HL-60 (cell line): Measurements from ENCODE around the gene TBX19.

ENCODE experiments used
- DNase-seq, 2 experiments: peaks; one replicate each; pipeline ENCODE4 v3.0.0-alpha.2; 2010 to 2020; ENCODE audit warnings: low read depth in 1 of 2, low spot score in 1 of 2
- H3K27ac ChIP-seq: fragments of 250-450 bp; sonication (Bioruptor Pico); replicated peaks from 2 replicates; pipeline ENCODE4 v1.5.1; 2020; ENCODE audit warnings: mild to moderate bottlenecking, moderate library complexity
- H3K27me3 ChIP-seq: fragments of 250-450 bp; sonication (Bioruptor Pico); 2 replicates; pipeline ENCODE4 v1.5.1; 2021; ENCODE audit warnings: mild to moderate bottlenecking, moderate library complexity; ENCODE audit not compliant: insufficient read depth, poor library complexity, severe bottlenecking
- H3K4me3 ChIP-seq: replicated peaks from 2 replicates; pipeline ENCODE4 v1.5.1; 2011; ENCODE audit warnings: mild to moderate bottlenecking, control low read depth, low read length; ENCODE audit not compliant: insufficient read depth
- GABPA ChIP-seq: IDR thresholded peaks from 2 replicates; pipeline ENCODE4 v1.6.1; 2012; ENCODE audit warnings: low read depth
- POLR2AphosphoS5 ChIP-seq: IDR thresholded peaks from 2 replicates; pipeline ENCODE4 v1.6.1; 2012; ENCODE audit warnings: low read depth
- SPI1 ChIP-seq: IDR thresholded peaks from 2 replicates; pipeline ENCODE4 v1.6.1; 2012; ENCODE audit warnings: low read depth, mild to moderate bottlenecking, borderline replicate concordance
- TF ChIP-seq, protein P1 (sequence below): IDR thresholded peaks from 2 replicates; pipeline ENCODE4 v1.6.1; 2012; ENCODE audit warnings: low read depth; ENCODE audit not compliant: insufficient replicate concordance
- TF ChIP-seq, protein P2 (sequence below): IDR thresholded peaks from one replicate; pipeline ENCODE4 v1.5.1; 2011; ENCODE audit warnings: low read length, control low read depth, inconsistent platforms; ENCODE audit not compliant: insufficient read depth

Gene TBX19

DNA sequence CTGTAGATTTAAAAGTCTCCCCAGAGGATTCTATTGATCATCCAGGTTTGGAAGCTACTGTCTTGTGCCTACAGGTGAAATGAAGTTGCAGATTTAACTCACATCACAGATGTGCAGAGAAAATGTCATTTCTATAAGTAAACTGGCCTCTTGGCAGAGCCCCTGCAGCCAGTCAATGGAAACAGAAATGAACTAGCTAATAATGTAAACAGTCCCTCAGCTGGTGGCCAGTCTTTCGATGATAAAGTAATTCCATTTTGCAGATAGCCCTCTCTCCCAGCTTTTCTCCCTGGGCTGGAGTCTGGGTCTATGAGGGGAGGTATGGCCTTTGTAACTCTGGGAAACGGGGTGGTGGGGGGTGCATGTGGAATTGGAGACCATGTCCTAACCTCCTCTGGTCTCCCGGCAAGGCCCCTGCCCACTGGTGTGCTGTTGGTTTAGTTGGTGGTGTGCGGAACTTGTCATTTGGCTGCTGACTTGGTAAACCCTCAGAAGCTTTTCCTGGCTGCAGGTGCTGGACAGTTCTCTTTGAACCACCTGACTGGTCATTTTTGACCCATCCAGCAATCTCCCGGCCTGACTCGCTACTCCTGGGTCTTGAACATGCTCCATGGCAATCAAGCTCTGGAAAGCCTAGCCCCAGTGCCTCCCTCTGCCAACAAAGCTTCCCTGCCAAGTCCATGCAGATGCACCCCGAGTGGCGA, 14.9 kb downstream of the TBX19 start:
- Histone ChIP-seq H3K27ac (no peak overlapping the region), H3K27me3 (no peaks in the 10 kb centered on the region), H3K4me3 (no peak overlapping the region)
- DNase-seq: no peak
- TF ChIP-seq POLR2AphosphoS5 (no peak), SPI1 (no peak), GABPA (no peak)
- TF ChIP-seq, protein P1, sequence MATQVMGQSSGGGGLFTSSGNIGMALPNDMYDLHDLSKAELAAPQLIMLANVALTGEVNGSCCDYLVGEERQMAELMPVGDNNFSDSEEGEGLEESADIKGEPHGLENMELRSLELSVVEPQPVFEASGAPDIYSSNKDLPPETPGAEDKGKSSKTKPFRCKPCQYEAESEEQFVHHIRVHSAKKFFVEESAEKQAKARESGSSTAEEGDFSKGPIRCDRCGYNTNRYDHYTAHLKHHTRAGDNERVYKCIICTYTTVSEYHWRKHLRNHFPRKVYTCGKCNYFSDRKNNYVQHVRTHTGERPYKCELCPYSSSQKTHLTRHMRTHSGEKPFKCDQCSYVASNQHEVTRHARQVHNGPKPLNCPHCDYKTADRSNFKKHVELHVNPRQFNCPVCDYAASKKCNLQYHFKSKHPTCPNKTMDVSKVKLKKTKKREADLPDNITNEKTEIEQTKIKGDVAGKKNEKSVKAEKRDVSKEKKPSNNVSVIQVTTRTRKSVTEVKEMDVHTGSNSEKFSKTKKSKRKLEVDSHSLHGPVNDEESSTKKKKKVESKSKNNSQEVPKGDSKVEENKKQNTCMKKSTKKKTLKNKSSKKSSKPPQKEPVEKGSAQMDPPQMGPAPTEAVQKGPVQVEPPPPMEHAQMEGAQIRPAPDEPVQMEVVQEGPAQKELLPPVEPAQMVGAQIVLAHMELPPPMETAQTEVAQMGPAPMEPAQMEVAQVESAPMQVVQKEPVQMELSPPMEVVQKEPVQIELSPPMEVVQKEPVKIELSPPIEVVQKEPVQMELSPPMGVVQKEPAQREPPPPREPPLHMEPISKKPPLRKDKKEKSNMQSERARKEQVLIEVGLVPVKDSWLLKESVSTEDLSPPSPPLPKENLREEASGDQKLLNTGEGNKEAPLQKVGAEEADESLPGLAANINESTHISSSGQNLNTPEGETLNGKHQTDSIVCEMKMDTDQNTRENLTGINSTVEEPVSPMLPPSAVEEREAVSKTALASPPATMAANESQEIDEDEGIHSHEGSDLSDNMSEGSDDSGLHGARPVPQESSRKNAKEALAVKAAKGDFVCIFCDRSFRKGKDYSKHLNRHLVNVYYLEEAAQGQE: no peak
- TF ChIP-seq, protein P2, sequence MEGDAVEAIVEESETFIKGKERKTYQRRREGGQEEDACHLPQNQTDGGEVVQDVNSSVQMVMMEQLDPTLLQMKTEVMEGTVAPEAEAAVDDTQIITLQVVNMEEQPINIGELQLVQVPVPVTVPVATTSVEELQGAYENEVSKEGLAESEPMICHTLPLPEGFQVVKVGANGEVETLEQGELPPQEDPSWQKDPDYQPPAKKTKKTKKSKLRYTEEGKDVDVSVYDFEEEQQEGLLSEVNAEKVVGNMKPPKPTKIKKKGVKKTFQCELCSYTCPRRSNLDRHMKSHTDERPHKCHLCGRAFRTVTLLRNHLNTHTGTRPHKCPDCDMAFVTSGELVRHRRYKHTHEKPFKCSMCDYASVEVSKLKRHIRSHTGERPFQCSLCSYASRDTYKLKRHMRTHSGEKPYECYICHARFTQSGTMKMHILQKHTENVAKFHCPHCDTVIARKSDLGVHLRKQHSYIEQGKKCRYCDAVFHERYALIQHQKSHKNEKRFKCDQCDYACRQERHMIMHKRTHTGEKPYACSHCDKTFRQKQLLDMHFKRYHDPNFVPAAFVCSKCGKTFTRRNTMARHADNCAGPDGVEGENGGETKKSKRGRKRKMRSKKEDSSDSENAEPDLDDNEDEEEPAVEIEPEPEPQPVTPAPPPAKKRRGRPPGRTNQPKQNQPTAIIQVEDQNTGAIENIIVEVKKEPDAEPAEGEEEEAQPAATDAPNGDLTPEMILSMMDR: no peak

DNA sequence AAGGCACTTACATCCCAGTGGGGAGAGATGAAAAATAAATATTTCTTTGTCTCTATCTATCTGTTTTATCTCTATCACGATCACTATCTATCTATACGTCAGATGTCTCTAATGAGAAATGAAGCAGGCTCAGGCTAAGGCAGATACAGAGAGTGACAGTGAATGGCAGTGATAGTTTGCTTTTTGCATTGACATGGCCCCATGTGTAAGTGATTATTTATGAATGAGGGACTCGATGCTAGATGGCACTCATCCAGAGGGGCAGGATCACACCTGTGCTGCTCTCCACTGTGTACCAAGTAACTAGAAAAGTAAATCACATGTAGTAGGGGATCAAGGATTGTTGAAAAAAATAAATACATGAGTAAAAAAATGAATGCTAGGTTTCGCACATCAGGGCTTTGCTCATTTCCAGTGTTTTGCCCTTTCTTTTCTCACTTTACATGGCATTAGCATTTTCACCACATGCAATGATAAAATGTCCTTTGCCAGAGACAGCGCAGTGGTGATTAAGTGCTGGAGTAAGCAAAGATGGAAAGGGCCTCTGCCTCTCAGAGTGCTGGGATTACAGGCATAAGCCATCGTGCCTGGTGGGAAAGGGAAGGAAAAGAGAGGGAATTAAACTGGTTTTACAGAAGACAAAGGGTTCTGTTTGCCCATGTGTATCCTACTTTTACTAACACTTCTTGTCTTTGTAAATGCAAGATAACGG, 16.5 kb downstream of the TBX19 start:
- no peak for DNase-seq
- no peak for TF ChIP-seq SPI1
- TF ChIP-seq, protein P2: no peak
- no peak for TF ChIP-seq GABPA
- TF ChIP-seq POLR2AphosphoS5: no peak
- TF ChIP-seq, protein P1: no peak
- Histone ChIP-seq H3K27ac (no peak overlapping the region), H3K4me3 (no peak overlapping the region), H3K27me3 (no peaks in the 10 kb centered on the region)

DNA sequence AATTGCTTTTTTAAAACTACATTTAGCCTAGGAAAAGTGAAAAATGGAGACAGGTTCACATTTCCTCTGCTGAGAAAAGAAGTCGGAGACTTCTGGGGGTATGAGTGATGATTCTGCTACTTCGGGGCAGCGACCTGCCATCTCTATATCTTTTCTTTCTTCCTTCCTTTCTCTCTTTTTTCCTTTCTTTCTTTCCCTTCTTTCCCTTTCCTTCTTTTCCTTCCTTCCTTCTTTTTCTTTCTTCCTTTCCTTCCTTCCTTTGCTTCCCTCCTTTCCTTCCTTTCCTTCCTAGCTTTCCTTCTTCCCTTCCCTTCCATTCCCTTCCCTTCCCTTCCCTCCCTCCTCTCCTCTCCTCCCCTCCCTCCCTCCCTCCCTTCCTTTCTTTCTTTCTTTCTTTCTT, 17.8 kb downstream of the TBX19 start:
- no peak for DNase-seq
- Histone ChIP-seq H3K27ac (no peak overlapping the region), H3K4me3 (no peak overlapping the region), H3K27me3 (no peaks in the 10 kb centered on the region)
- TF ChIP-seq, protein P2: no peak
- TF ChIP-seq, protein P1: no peak
- no peak for TF ChIP-seq GABPA
- TF ChIP-seq SPI1: no peak
- TF ChIP-seq POLR2AphosphoS5: no peak
